SU-DHL-6 (cell line): ENCODE measurements around the gene METAP1.

ENCODE experiments used
- EZH2phosphoT487 ChIP-seq: fragments of 200-600 bp; sonication (generic), shearing (Covaris generic); conservative IDR thresholded peaks from 2 replicates; pipeline ENCODE4 v1.6.1; 2018; ENCODE audit warnings: mild to moderate bottlenecking, antibody characterized with exemption, low read length, moderate library complexity, mixed read lengths
- TF ChIP-seq, protein P1 (sequence below): fragments of 200-600 bp; sonication (generic); IDR thresholded peaks from one replicate; pipeline ENCODE4 v1.5.1; 2017; ENCODE audit warnings: antibody characterized with exemption, mild to moderate bottlenecking, low read length, moderate library complexity; ENCODE audit not compliant: insufficient read depth, poor library complexity, severe bottlenecking

DNA sequence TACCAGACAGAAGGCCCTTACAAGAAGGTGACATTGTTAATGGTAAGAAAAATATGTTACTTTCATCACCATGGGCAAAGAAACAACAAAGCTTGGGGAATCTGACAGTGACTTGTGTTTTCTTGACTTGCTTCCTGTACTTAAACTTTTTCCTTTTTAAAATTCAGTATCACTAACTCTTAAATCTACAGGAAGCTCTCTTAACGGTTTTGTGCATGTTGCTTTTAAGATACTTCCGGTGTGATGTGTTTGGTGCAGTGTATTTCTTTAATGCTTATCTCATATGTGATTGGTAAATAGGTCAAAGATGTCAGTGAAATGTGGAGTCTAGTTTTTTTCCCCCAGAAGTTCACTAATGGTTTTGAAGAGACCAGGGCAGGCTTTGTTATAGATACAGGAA, 47.8 kb downstream of the METAP1 start:
- TF ChIP-seq EZH2phosphoT487: no peak
- TF ChIP-seq, protein P1, sequence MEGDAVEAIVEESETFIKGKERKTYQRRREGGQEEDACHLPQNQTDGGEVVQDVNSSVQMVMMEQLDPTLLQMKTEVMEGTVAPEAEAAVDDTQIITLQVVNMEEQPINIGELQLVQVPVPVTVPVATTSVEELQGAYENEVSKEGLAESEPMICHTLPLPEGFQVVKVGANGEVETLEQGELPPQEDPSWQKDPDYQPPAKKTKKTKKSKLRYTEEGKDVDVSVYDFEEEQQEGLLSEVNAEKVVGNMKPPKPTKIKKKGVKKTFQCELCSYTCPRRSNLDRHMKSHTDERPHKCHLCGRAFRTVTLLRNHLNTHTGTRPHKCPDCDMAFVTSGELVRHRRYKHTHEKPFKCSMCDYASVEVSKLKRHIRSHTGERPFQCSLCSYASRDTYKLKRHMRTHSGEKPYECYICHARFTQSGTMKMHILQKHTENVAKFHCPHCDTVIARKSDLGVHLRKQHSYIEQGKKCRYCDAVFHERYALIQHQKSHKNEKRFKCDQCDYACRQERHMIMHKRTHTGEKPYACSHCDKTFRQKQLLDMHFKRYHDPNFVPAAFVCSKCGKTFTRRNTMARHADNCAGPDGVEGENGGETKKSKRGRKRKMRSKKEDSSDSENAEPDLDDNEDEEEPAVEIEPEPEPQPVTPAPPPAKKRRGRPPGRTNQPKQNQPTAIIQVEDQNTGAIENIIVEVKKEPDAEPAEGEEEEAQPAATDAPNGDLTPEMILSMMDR: no peak
